GM19025 (cell line): Measurements from ENCODE around the gene DGKB.

Experiments
- ATAC-seq: cut with Tn5 transposase; IDR thresholded peaks from one replicate; pipeline ENCODE4 v1.9.1; 2021; ENCODE audit warnings: mild to moderate bottlenecking, low read depth, moderate library complexity; ENCODE audit not compliant: unreplicated experiment

Gene DGKB

DNA sequence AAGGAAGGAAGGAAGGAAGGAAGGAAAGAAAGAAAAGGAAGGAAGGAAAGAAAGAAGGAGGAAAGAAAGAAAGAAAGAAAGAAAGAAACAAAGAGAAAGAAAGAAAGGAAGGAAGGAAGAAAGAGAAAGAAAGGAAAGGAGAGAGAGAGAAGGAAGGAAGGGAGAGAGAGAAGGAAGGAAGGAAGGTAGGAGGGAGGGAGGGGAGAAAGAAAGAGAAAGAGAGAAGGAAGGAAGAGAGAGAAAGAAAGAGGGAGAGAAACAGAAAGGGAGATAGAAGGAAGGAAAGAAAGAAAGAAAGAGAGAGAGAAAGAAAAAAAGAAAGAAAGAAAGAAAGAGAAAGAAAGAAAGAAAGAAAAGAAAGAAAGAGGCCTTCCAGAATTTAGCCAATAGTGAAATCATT is 204.9 kb downstream of the DGKB start:
- ATAC-seq = no peak

- ATAC-seq = no peak
Observed at GRCh38 chr7:14691597-14692203, 210.9 kb downstream of the DGKB start.

GRCh38 chr7:14691034-14691433 is 211.5 kb downstream of the DGKB start:
- no peak for ATAC-seq

GRCh38 chr7:14690486-14690885 is 212.1 kb downstream of the DGKB start:
- no peak for ATAC-seq

GRCh38 chr7:14690075-14690474 is 212.5 kb downstream of the DGKB start:
- ATAC-seq = no peak

GRCh38 chr7:14688208-14688607 is 214.3 kb downstream of the DGKB start:
- ATAC-seq = no peak

GRCh38 chr7:14687777-14688176 is 214.8 kb downstream of the DGKB start:
- ATAC-seq = no peak

DNA sequence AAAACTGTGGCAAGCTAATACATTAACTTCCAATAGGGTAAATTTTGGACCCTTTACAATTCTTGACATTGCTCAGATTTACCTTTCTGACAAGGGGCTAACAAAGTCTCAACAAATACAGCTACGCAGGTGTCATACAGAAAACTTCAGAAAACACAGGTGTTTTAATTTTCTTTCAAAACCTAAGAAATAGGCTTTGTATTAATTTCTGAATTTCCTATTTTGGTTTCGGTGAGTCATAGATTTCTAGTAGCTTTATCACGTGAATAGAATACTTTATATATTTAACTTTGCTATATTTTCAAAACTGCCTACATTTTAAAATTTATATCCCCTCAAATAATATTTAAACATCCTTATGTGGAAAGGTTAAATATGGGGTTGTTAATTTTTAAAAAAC is 215.3 kb downstream of the DGKB start:
- no peak for ATAC-seq

DNA sequence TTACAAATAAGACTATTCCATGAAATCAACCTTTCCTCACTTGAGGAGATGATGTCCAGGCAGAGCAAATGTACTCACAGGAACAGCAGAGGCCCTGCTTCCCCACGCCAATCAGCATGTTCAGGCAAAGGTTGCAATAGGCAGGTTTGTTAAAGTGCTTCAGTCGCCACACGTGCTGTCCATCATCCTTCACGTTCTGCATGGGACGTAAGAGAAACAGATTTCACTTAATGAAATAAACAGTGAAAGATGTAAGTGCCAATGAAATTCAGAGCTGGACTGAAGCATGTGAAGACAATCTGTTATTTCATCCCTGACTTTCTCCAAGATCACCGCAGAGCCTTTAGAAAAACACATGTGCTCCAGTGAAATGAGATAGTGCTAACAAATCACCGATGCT is 217.4 kb downstream of the DGKB start:
- ATAC-seq = no peak

DNA sequence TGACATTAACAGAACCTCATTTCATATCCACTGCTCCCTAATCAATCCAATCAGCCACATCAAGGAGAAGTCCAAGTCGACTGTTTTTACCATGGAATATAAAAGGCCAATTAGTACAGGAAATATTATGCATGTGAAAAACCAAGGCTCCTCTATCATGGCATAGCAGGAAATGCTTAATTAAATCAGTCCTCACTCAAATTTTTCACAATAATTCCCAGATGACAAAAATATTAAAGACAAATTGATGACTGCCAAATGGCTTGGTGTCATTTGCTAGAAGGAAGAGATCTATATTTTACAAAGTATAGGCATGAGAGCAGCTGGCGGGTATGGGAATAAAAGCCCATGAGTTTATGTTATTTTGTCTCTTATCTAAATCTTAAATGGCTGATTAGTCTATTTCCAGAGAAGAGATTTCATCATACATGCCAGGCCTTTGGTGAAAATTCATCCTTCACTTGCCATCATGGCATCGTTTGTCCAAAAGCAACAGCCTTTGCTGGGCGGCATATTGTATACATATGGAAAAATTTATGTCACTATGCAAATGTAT is 219.6 kb downstream of the DGKB start:
- ATAC-seq = no peak

GRCh38 chr7:14676896-14677295 is 225.7 kb downstream of the DGKB start:
- ATAC-seq = no peak

- ATAC-seq = no peak
Observed at GRCh38 chr7:14673202-14673601, 229.3 kb downstream of the DGKB start.

DNA sequence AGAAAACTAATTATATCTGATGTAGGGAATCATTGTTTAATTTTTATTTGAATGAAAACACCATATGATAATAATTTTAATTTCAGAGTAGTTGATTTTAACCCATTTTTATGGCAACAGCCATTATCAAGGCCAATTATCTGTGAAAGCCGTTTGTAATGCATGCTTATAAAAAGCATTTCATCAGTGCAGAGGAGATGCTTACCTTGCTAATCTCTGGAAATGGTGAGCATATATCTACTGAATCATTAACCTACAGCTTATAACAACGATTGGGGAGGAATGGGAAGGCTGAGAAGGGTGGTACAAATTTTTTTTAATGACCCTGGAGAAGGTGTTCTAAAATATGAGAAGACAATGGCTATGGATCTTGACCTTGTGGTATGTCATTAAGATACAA is 235.6 kb downstream of the DGKB start:
- no peak for ATAC-seq

DNA sequence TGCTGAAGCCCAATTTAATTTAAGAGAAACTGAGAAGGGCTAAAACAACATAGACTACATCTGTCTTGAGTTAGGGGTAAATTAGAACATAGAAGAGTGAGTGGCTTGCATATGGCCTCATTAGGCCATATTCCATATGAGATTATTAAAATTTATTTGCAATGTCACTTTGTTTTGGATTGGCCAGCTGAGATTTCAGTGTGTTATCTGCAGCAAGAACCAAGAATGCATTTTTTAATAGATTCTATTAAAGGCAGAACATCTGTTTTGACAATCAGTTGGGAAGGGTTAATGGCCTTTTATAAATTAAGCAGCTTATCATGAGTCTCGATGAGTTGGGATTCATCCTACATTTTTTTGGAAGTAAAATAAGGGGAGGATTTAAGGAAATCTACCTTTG is 236.2 kb downstream of the DGKB start:
- ATAC-seq = no peak

- no peak for ATAC-seq
Observed at GRCh38 chr7:14639801-14640200, 262.8 kb downstream of the DGKB start.

DNA sequence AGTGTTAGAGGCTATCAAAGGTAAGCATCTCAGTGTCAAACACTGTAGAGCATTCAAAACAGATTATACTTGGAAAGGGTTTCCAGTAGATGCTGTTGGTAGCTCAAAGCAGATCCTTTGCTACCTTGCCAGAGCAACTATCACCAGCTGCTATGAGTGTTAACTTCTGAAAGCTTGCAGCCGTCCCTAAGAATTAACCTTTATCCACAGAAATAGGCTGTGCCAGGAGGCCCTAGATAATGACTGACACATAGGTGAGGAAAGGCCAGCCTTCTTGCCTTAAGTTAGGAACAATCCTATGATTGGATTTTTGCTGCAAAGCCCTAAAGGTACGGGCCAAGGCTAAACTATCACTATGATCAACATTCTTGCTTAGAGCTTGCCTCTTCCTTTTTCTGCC is 263.2 kb downstream of the DGKB start:
- no peak for ATAC-seq

DNA sequence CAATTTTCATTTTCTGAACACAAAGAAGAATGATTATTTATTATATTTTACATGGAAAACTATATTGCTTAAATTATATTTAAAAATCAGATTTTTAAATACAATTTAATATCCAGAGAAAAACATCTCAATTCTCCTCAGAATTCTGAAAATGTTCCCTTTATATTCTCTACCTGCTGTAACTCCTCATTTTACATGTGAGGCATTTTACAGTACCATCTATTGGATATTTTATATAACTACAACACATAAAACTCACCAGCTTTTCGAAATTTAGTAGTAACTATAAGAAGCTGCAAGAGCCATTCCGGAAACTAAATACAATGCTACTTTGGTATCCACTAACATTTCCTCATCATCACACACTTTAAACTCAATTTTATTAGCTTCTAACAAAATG is 264.6 kb downstream of the DGKB start:
- no peak for ATAC-seq

GRCh38 chr7:14635955-14636354 is 266.6 kb downstream of the DGKB start:
- ATAC-seq = no peak

GRCh38 chr7:14630048-14630447 is 272.5 kb downstream of the DGKB start:
- ATAC-seq = no peak

- no peak for ATAC-seq
Observed at GRCh38 chr7:14628516-14628915, 274.0 kb downstream of the DGKB start.

DNA sequence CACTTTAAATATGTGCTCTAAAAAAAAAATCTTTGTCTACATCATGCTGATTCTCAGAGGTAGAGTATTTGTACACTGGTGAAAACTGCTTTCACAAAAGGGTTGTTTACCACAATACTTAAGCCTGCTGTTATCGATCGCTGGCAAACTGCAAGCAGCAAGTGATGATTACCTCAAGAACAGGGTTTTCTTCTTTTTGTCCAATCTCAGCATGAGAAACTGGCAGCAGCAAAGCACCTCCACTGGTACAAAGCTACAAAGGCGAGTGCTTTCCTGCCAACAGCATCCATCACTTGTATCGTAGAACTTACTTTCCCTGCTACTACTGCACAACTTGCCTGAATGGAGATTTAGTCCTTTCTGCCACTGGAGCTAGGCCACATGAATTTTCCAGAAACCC is 276.5 kb downstream of the DGKB start:
- ATAC-seq = no peak

DNA sequence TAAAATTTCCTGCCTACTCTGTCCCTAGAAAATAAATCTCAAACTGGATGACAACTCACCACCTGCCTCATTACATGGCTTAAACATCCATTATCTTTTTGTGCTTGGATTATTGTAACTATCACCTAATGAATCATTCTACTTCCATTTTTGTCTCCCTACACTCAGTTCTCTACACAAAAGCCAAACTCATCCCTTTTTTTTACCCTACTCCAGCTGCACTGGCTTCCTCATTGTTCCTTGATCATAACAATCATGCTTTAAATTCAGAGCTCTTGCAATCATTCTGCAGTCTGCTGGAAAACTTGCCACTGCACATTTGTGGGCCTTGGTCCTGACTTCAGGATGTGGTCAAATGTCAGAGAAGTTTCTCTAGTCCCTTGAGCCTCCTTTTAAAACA is 280.0 kb downstream of the DGKB start:
- no peak for ATAC-seq

- ATAC-seq = no peak
Observed at GRCh38 chr7:14606101-14606500, 296.4 kb downstream of the DGKB start.
